Esophagus muscularis mucosa (tissue), 4 donors: ENCODE data around the gene L3MBTL1. TPM values are rescaled to one million over a fixed set of nuclear protein-coding genes. Genes with fewer than 3 reads are reported as not detected.

Experiments
- DNase-seq: peaks from one replicate; pipeline ENCODE4 v3.0.0-alpha.2; 2017; ENCODE audit errors: extremely low spot score
- H3K27ac ChIP-seq, 4 donors: fragments of 200-600 bp; sonication (generic); replicated peaks in 1 of 4; 1 replicate in 3 of 4; 2 replicates in 1 of 4; pipeline ENCODE4 v1.5.1; 2016 to 2019; ENCODE audit warnings: mild to moderate bottlenecking in 1 of 4
- H3K27me3 ChIP-seq, 4 donors: fragments of 200-600 bp; sonication (generic); one replicate each; pipeline versions ENCODE4 v1.5.1 to v1.6.0; 2016 to 2019
- H3K36me3 ChIP-seq, 4 donors: fragments of 200-600 bp; sonication (generic); one replicate each; pipeline ENCODE4 v1.5.1; 2016 to 2019
- H3K4me1 ChIP-seq, 4 donors: fragments of 200-600 bp; sonication (generic); one replicate each; pipeline ENCODE4 v1.5.1; 2016 to 2019
- H3K4me3 ChIP-seq, 4 donors: fragments of 200-600 bp; sonication (generic); 1 replicate in 2 of 4; 2 replicates in 2 of 4; pipeline ENCODE4 v1.5.1; 2016 to 2019; ENCODE audit warnings: mild to moderate bottlenecking in 4 of 4, moderate library complexity in 1 of 4
- H3K9me3 ChIP-seq, 4 donors: fragments of 200-600 bp; sonication (generic); 1 replicate in 3 of 4; 2 replicates in 1 of 4; pipeline ENCODE4 v1.5.1; 2016 to 2019
- EP300 ChIP-seq: sonication (generic); formaldehyde crosslinking; IDR thresholded peaks from one replicate; pipeline ENCODE4 v1.6.1; 2017; ENCODE audit warnings: antibody characterized with exemption
- POLR2A ChIP-seq: fragments of 450-650 bp; IDR thresholded peaks from one replicate; pipeline ENCODE4 v1.6.1; 2017; ENCODE audit warnings: antibody characterized with exemption, moderate library complexity, mild to moderate bottlenecking, low read depth
- POLR2AphosphoS5 ChIP-seq, 2 donors: sonication (generic); formaldehyde crosslinking; IDR thresholded peaks; one replicate each; pipeline ENCODE4 v1.6.1; 2017; ENCODE audit warnings: antibody characterized with exemption in 2 of 2
- WGBS: methylation state at CpG from one replicate; pipeline ENCODE4 v1.1.5; 2018; 5-methylcytosine and 5-hydroxymethylcytosine counted together
- intact Hi-C: fragments of 100-400 bp; cut with DNase I; formaldehyde crosslinking; loops from one replicate; pipeline ENCODE4 v1.15.1; 2023
- total RNA-seq, 4 donors: library from RNA; depleted of rRNA; stranded (reverse); fragments of >200 nt; gene quantifications; one replicate each; pipeline versions ENCODE4 v1.1.0 to v1.2.1, GENCODE V29; 2016
- TF ChIP-seq, protein P1 (sequence below), 3 experiments: fragments of 200-600 bp in 2 of 3; fragments of 450-650 bp in 1 of 3; sonication (generic) in 2 of 3; IDR thresholded peaks; one replicate each; pipeline ENCODE4 v1.5.1; 2017 to 2019; ENCODE audit warnings: antibody characterized with exemption in 3 of 3, mild to moderate bottlenecking in 2 of 3, moderate library complexity in 1 of 3

L3MBTL1 gene
- total RNA-seq, 4 donors from 2014 or later, result 5.6 to 19.5 (median 8.5) TPM

DNA sequence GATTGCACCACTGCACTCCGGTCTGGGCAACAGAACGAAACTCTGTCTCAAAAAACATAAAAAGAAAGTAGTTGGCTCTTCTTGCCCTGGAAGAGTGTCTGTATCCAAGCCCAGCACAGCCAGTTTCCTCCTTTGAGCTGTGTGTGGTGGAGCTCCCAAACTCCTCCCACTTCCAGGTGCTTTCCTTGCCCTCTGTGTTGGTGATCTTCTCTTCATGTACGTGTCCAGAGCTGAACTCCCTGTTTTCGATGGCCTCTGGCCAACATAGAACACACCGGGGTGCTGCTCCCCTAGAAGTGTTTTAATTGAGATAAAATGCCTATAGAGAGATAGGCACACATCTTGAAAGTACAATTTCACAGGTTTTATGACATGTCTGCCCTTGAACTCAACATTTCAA, 34.7 kb downstream of the L3MBTL1 start:
- Histone ChIP-seq H3K4me1 (no peaks in the 10 kb centered on the region), H3K36me3 (peaks cover 0 to 46% (median 16%) of the 10 kb centered on the region in 4 donors), H3K4me3 (no peak overlapping the region), H3K27me3 (no peaks in the 10 kb centered on the region), H3K9me3 (no peaks in the 10 kb centered on the region), H3K27ac (no peak overlapping the region)
- TF ChIP-seq EP300 (no peak), POLR2AphosphoS5 (IDR thresholded peaks at IDR 0.05) (no peak), POLR2A (no peak)
- TF ChIP-seq, protein P1, sequence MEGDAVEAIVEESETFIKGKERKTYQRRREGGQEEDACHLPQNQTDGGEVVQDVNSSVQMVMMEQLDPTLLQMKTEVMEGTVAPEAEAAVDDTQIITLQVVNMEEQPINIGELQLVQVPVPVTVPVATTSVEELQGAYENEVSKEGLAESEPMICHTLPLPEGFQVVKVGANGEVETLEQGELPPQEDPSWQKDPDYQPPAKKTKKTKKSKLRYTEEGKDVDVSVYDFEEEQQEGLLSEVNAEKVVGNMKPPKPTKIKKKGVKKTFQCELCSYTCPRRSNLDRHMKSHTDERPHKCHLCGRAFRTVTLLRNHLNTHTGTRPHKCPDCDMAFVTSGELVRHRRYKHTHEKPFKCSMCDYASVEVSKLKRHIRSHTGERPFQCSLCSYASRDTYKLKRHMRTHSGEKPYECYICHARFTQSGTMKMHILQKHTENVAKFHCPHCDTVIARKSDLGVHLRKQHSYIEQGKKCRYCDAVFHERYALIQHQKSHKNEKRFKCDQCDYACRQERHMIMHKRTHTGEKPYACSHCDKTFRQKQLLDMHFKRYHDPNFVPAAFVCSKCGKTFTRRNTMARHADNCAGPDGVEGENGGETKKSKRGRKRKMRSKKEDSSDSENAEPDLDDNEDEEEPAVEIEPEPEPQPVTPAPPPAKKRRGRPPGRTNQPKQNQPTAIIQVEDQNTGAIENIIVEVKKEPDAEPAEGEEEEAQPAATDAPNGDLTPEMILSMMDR (IDR thresholded peaks at IDR 0.05), result no peak
- intact Hi-C loops, result no loop called here
- no peak for DNase-seq
- WGBS, result 94% methylated on average over 5 of the region's 5 CpGs

DNA sequence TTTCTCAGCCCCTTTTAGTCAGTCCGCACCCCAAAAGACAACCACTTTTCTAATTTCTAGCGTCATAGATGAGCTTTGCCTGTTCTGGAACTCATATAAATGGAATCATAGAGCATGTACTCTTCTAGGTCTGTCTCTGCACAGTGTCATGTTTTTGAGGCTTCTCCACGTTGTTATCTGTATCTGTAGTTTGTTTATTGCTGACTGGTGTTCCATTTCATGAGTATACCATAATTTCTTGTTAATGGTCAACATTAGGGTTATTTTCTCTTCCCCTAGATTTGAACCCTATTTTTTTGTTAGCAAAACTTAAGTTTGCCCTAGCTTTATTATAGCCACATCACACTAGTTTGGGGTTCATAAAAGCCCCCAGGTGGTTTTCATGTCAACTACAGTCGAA, 35.2 kb downstream of the L3MBTL1 start:
- TF ChIP-seq POLR2AphosphoS5 (IDR thresholded peaks at IDR 0.05), result no peak
- TF ChIP-seq, protein P1 (IDR thresholded peaks at IDR 0.05), result no peak
- TF ChIP-seq POLR2A, result no peak
- TF ChIP-seq EP300, result no peak
- Histone ChIP-seq H3K4me1 (no peaks in the 10 kb centered on the region), H3K36me3 (peaks cover 1 to 47% (median 18%) of the 10 kb centered on the region in 4 donors), H3K9me3 (peaks cover 0 to 5% (median 0%) of the 10 kb centered on the region in 4 donors), H3K4me3 (no peak overlapping the region), H3K27me3 (no peaks in the 10 kb centered on the region), H3K27ac (no peak overlapping the region)
- 69% methylated on average over 4 of the region's 4 CpGs for WGBS
- DNase-seq, result no peak
- intact Hi-C loops, result no loop called here

DNA sequence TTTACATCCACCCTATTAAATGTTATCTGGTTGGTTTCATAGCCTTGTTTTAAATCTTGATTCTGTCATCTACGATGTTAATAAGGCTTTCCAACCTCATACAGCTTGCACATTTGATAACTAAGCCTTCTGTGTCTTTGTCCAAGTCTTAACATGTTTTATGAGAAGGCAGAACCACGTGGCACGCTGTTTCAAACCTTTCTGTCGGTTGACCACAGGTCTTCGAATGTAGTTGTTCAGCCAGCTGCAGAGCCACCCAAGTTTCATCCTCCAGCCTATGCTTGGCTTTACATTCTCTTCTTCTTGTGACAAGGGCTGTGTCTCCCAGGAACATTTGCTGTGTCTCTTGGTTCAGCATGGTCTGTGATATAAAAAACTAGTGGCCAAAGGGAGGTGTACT, 35.6 kb downstream of the L3MBTL1 start:
- no peaks in the 10 kb centered on the region for H3K4me1 ChIP-seq
- H3K4me3 ChIP-seq, result no peak overlapping the region
- WGBS, result 93% methylated on average over 5 of the region's 5 CpGs
- TF ChIP-seq, protein P1 (IDR thresholded peaks at IDR 0.05), result no peak
- TF ChIP-seq POLR2AphosphoS5 (IDR thresholded peaks at IDR 0.05), result no peak
- TF ChIP-seq EP300, result no peak
- no peak for TF ChIP-seq POLR2A
- no peak overlapping the region for H3K27ac ChIP-seq
- intact Hi-C loops, result no loop called here
- DNase-seq, result no peak
- no peaks in the 10 kb centered on the region for H3K27me3 ChIP-seq
- H3K36me3 ChIP-seq, result peaks cover 6 to 50% (median 19%) of the 10 kb centered on the region in 4 donors
- H3K9me3 ChIP-seq, result peaks cover 0 to 6% (median 0%) of the 10 kb centered on the region in 4 donors

DNA sequence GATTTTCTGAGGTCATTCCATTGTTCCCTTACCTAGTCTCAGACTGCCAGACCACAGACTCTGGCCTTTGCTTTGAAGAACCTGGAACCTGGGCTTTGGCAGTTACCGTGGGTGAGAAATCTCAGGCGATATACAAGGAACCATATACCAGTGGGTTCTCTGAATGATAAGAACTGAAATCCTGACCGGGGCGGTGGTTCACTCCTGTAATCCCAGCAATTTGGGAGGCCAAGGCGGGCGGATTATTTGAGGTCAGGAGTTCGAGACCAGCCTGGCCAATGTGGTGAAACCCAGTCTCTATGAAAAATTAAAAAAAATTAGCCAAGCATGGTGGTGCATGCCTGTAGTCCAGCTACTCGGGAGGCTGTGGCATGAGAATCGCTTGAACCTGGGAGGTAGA, 37.0 kb downstream of the L3MBTL1 start:
- TF ChIP-seq, protein P1 (IDR thresholded peaks at IDR 0.05), result no peak
- TF ChIP-seq POLR2AphosphoS5 (IDR thresholded peaks at IDR 0.05) (no peak), EP300 (no peak), POLR2A (no peak)
- H3K9me3 ChIP-seq, result peaks cover 0 to 6% (median 0%) of the 10 kb centered on the region in 4 donors
- 92% methylated on average over 9 of the region's 9 CpGs for WGBS
- intact Hi-C loops, result no loop called here
- no peak overlapping the region for H3K4me3 ChIP-seq
- H3K27ac ChIP-seq, result no peak overlapping the region
- no peaks in the 10 kb centered on the region for H3K27me3 ChIP-seq
- DNase-seq, result no peak
- no peaks in the 10 kb centered on the region for H3K4me1 ChIP-seq
- H3K36me3 ChIP-seq, result peaks cover 11 to 53% (median 17%) of the 10 kb centered on the region in 4 donors
